ENCODE measurements around the gene EIF2AK2. TPM values are rescaled to one million over a fixed set of nuclear protein-coding genes. Genes with fewer than 3 reads are reported as not detected.

Gene EIF2AK2
- total RNA-seq, 1 donor from 2014 or later: 49.7 TPM

DNA sequence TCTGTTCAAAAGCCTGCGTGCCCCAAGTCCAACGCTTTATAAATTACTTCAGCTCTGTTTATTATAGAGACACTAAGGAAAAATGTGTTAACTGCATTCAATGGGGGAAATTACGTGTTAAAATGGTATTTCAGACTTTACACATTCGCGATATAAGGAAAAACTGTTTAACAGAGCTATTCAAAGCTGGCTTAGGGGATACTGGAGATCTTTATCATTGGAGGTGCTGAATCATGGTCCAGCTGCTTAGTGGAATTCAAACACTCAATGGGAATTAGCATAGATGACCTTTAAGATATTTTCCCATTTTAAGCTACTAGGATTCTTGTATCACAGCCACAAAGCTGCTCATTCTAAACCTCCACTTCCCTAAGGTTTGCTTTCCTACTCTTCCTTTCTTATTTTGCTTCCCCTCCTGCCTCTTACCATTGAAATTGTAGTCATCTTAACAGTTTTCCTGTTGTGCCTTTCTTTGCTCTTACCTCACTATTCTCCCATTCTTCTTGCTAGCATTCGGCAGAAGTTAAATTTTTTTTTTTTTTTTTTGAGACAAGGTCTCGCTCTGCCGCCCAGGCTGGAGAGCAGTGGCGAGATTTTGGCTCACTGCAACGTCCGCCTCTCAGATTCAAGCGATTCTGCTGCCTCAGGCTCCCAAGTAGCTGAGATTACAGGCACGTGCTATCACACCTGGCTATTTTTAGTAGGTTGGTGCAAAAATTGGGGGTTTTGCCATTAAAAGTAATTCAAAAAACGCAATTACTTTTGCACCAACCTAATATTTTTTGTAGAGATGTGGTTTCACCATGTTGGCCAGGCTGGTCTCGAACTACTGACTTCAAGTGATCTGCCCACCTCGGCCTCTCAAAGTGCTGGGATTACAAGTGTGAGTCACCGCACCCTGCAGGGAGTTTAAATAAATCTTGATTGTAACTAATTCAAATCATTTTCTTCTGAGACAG, 25.2 kb upstream of the EIF2AK2 start:
- H3K4me3 Mint-ChIP-seq (ENCODE audit: unreplicated experiment): no peak overlapping the region
- DNase-seq (ENCODE audit: extremely low spot score, unreplicated experiment): no peak
- no peaks in the 10 kb centered on the region for H3K36me3 Mint-ChIP-seq (ENCODE audit: unreplicated experiment)
- no peak overlapping the region for H3K27ac Mint-ChIP-seq (ENCODE audit: unreplicated experiment)
- H3K4me1 Mint-ChIP-seq (ENCODE audit: unreplicated experiment): no peaks in the 10 kb centered on the region
- TF ChIP-seq, protein P1, sequence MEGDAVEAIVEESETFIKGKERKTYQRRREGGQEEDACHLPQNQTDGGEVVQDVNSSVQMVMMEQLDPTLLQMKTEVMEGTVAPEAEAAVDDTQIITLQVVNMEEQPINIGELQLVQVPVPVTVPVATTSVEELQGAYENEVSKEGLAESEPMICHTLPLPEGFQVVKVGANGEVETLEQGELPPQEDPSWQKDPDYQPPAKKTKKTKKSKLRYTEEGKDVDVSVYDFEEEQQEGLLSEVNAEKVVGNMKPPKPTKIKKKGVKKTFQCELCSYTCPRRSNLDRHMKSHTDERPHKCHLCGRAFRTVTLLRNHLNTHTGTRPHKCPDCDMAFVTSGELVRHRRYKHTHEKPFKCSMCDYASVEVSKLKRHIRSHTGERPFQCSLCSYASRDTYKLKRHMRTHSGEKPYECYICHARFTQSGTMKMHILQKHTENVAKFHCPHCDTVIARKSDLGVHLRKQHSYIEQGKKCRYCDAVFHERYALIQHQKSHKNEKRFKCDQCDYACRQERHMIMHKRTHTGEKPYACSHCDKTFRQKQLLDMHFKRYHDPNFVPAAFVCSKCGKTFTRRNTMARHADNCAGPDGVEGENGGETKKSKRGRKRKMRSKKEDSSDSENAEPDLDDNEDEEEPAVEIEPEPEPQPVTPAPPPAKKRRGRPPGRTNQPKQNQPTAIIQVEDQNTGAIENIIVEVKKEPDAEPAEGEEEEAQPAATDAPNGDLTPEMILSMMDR (IDR thresholded peaks at IDR 0.05): no peak
- peaks cover 19% of the 10 kb centered on the region for H3K27me3 Mint-ChIP-seq (ENCODE audit: unreplicated experiment)
- no peaks in the 10 kb centered on the region for H3K9me3 Mint-ChIP-seq (ENCODE audit: unreplicated experiment)

- Mint-ChIP-seq H3K27ac (ENCODE audit: unreplicated experiment) (no peak overlapping the region), H3K36me3 (ENCODE audit: unreplicated experiment) (no peaks in the 10 kb centered on the region), H3K27me3 (ENCODE audit: unreplicated experiment) (peaks cover 14% of the 10 kb centered on the region), H3K4me1 (ENCODE audit: unreplicated experiment) (no peaks in the 10 kb centered on the region), H3K9me3 (ENCODE audit: unreplicated experiment) (no peaks in the 10 kb centered on the region), H3K4me3 (ENCODE audit: unreplicated experiment) (no peak overlapping the region)
- no peak for DNase-seq (ENCODE audit: extremely low spot score, unreplicated experiment)
- TF ChIP-seq, protein P1 (IDR thresholded peaks at IDR 0.05): no peak
Measured at GRCh38 chr2:37180640-37181039, 23.9 kb upstream of the EIF2AK2 start.

DNA sequence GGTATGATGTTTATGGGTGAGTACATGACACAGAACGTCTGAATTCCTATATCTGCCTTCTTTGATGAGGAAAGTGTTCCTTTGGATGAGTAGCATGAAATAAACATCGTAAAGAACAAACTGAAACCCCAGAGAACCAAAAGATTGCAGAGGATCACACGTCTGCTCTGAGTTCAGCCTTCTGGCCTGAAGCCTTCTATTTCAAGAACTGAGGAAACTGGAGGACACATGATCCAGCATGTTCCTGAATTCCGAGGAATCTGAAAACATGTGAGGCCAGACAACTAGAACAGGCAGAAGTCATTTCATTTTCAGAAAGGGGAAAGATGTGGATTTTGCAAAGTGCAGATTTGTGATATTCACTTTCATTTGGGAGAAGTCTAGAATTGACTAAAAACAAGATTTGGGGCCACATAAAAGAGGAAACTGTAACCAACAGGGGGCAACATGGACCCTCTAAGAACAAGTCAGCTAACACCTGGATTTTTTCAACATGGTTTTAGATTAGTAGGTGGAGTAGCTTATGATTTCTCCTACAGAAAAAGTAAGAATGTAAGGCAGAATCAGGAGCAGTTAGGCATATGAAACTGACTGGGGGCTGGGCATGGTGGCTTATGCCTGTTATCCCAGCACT, 23.3 kb upstream of the EIF2AK2 start:
- H3K4me3 Mint-ChIP-seq (ENCODE audit: unreplicated experiment): no peak overlapping the region
- H3K4me1 Mint-ChIP-seq (ENCODE audit: unreplicated experiment): no peaks in the 10 kb centered on the region
- TF ChIP-seq, protein P1 (IDR thresholded peaks at IDR 0.05): no peak
- H3K27ac Mint-ChIP-seq (ENCODE audit: unreplicated experiment): no peak overlapping the region
- no peaks in the 10 kb centered on the region for H3K9me3 Mint-ChIP-seq (ENCODE audit: unreplicated experiment)
- H3K36me3 Mint-ChIP-seq (ENCODE audit: unreplicated experiment): no peaks in the 10 kb centered on the region
- H3K27me3 Mint-ChIP-seq (ENCODE audit: unreplicated experiment): peaks cover 14% of the 10 kb centered on the region
- DNase-seq (ENCODE audit: extremely low spot score, unreplicated experiment): no peak

- Mint-ChIP-seq H3K27ac (ENCODE audit: unreplicated experiment) (no peak overlapping the region), H3K4me3 (ENCODE audit: unreplicated experiment) (no peak overlapping the region), H3K36me3 (ENCODE audit: unreplicated experiment) (no peaks in the 10 kb centered on the region), H3K4me1 (ENCODE audit: unreplicated experiment) (no peaks in the 10 kb centered on the region), H3K27me3 (ENCODE audit: unreplicated experiment) (no peaks in the 10 kb centered on the region), H3K9me3 (ENCODE audit: unreplicated experiment) (no peaks in the 10 kb centered on the region)
- DNase-seq (ENCODE audit: extremely low spot score, unreplicated experiment): peak; percentile 36
- TF ChIP-seq, protein P1 (IDR thresholded peaks at IDR 0.05): no peak
Measured at GRCh38 chr2:37173741-37174140, 17.0 kb upstream of the EIF2AK2 start.

GRCh38 chr2:37171624-37171950, 14.8 kb upstream of the EIF2AK2 start:
- DNase-seq (ENCODE audit: extremely low spot score, unreplicated experiment): no peak
- Mint-ChIP-seq H3K27me3 (ENCODE audit: unreplicated experiment) (no peaks in the 10 kb centered on the region), H3K36me3 (ENCODE audit: unreplicated experiment) (no peaks in the 10 kb centered on the region), H3K4me1 (ENCODE audit: unreplicated experiment) (peaks cover 7% of the 10 kb centered on the region), H3K9me3 (ENCODE audit: unreplicated experiment) (no peaks in the 10 kb centered on the region), H3K4me3 (ENCODE audit: unreplicated experiment) (no peak overlapping the region), H3K27ac (ENCODE audit: unreplicated experiment) (no peak overlapping the region)
- TF ChIP-seq, protein P1 (IDR thresholded peaks at IDR 0.05): no peak

All from osteocyte (in vitro differentiated cells).